Dermis blood vessel endothelial cell (primary cell): ENCODE measurements around the gene ULK4. TPM values are rescaled to one million over a fixed set of nuclear protein-coding genes. Genes with fewer than 3 reads are reported as not detected.
A peak's percentile ranks its signal among the peaks of the same experiment; 100 is the strongest.
"Not testable (repeated sequence)": the region's sequence is repeated elsewhere in the genome, so short reads cannot be mapped to it uniquely, and the experiment has no call there.

Source experiments
- DNase-seq: peaks from one replicate; pipeline ENCODE4 v3.0.0; 2010
- total RNA-seq: library from RNA; depleted of rRNA; stranded (reverse); fragments of >200 nt; gene quantifications from 2 replicates; pipeline ENCODE4 v1.2.3, GENCODE V29; 2014

ULK4 gene
- total RNA-seq, 1 donor from 2014 or later, result 25.2 TPM

- no peak for DNase-seq
Observed at GRCh38 chr3:41956574-41956973, 5.3 kb downstream of the ULK4 start.

- DNase-seq, result no peak
Observed at GRCh38 chr3:41955192-41955591, 6.7 kb downstream of the ULK4 start.

- DNase-seq, result no peak
Observed at GRCh38 chr3:41943311-41943843, 18.5 kb downstream of the ULK4 start.

- DNase-seq, result no peak
Observed at GRCh38 chr3:41940393-41940792, 21.5 kb downstream of the ULK4 start.

- DNase-seq, result no peak
Observed at GRCh38 chr3:41936384-41936783, 25.5 kb downstream of the ULK4 start.

GRCh38 chr3:41933154-41933676 lies 28.7 kb downstream of the ULK4 start:
- no peak for DNase-seq

- DNase-seq, result no peak
Observed at GRCh38 chr3:41932464-41932863, 29.4 kb downstream of the ULK4 start.

- no peak for DNase-seq
Observed at GRCh38 chr3:41920406-41920965, 41.4 kb downstream of the ULK4 start.

- no peak for DNase-seq
Observed at GRCh38 chr3:41915353-41915752, 46.5 kb downstream of the ULK4 start.

- DNase-seq, result no peak
Observed at GRCh38 chr3:41912280-41912679, 49.6 kb downstream of the ULK4 start.

GRCh38 chr3:41907330-41908073 lies 54.4 kb downstream of the ULK4 start:
- peak; percentile 66 for DNase-seq

GRCh38 chr3:41900265-41900664 lies 61.6 kb downstream of the ULK4 start:
- peak; percentile 62 for DNase-seq

- DNase-seq, result no peak
Observed at GRCh38 chr3:41898631-41899030, 63.3 kb downstream of the ULK4 start.

- DNase-seq, result peak; percentile 82
Observed at GRCh38 chr3:41893977-41894376, 67.9 kb downstream of the ULK4 start.

GRCh38 chr3:41888368-41889076 lies 73.4 kb downstream of the ULK4 start:
- no peak for DNase-seq

GRCh38 chr3:41882956-41883355 lies 78.9 kb downstream of the ULK4 start:
- no peak for DNase-seq

- peak; percentile 68 for DNase-seq
Observed at GRCh38 chr3:41881233-41881821, 80.6 kb downstream of the ULK4 start.

- no peak for DNase-seq
Observed at GRCh38 chr3:41880387-41880786, 81.5 kb downstream of the ULK4 start.

GRCh38 chr3:41877741-41878140 lies 84.2 kb downstream of the ULK4 start:
- not testable (repeated sequence) for DNase-seq

GRCh38 chr3:41874022-41874421 lies 87.9 kb downstream of the ULK4 start:
- no peak for DNase-seq

- no peak for DNase-seq
Observed at GRCh38 chr3:41872157-41872556, 89.7 kb downstream of the ULK4 start.

- DNase-seq, result no peak
Observed at GRCh38 chr3:41867533-41867932, 94.4 kb downstream of the ULK4 start.

GRCh38 chr3:41866298-41866697 lies 95.6 kb downstream of the ULK4 start:
- DNase-seq, result no peak
